ENCODE results near the gene CUBN.

DNA sequence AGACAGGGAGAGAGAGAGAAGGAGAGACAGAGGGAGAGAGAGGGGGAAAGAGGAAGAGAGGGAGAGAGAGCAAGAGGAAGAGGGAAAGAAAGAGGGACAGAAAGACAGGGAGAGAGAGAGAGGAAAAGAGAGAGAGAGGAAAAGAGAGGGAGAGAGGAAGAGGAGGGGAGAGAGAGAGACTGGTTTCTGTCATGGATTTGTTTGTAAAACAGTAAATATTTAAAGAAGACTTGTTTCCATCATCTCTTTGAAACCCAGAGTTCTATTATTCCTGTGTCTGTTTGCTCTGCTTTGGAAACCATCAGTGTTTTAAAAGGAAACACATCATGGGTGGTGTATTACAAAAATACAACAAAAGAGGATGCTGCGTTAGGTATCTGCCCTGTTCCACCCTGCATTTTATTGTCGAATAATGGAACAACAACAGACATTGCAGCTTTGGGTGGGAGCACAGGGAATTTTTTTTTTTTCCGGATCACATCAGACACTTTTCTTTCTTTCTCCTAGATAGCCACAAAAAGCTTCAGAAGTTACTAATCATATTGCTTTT lies 161.7 kb downstream of the CUBN start:
- TF ChIP-seq, protein P1, sequence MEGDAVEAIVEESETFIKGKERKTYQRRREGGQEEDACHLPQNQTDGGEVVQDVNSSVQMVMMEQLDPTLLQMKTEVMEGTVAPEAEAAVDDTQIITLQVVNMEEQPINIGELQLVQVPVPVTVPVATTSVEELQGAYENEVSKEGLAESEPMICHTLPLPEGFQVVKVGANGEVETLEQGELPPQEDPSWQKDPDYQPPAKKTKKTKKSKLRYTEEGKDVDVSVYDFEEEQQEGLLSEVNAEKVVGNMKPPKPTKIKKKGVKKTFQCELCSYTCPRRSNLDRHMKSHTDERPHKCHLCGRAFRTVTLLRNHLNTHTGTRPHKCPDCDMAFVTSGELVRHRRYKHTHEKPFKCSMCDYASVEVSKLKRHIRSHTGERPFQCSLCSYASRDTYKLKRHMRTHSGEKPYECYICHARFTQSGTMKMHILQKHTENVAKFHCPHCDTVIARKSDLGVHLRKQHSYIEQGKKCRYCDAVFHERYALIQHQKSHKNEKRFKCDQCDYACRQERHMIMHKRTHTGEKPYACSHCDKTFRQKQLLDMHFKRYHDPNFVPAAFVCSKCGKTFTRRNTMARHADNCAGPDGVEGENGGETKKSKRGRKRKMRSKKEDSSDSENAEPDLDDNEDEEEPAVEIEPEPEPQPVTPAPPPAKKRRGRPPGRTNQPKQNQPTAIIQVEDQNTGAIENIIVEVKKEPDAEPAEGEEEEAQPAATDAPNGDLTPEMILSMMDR (IDR thresholded peaks at IDR 0.05 in 4 of 5, conservative IDR thresholded peaks at IDR 0.05 in 1 of 5): no peak
- TF ChIP-seq POLR2A (IDR thresholded peaks at IDR 0.05): no peak

Measured in gastrocnemius medialis (tissue), 4 donors.